GM19463 (cell line): ENCODE measurements around the gene PRDM16.

ENCODE experiments used
- ATAC-seq: cut with Tn5 transposase; IDR thresholded peaks from one replicate; pipeline ENCODE4 v1.9.1; 2021; ENCODE audit warnings: mild to moderate bottlenecking, moderate library complexity; ENCODE audit not compliant: unreplicated experiment

PRDM16 gene

GRCh38 chr1:3378411-3379208 is 309.6 kb downstream of the PRDM16 start:
- no peak for ATAC-seq

- ATAC-seq, result no peak
Measured at GRCh38 chr1:3379934-3380333, 310.9 kb downstream of the PRDM16 start.

- no peak for ATAC-seq
Measured at GRCh38 chr1:3380469-3380868, 311.5 kb downstream of the PRDM16 start.

- ATAC-seq, result no peak
Measured at GRCh38 chr1:3381901-3382300, 312.9 kb downstream of the PRDM16 start.

GRCh38 chr1:3382326-3383057 is 313.5 kb downstream of the PRDM16 start:
- ATAC-seq, result no peak

DNA sequence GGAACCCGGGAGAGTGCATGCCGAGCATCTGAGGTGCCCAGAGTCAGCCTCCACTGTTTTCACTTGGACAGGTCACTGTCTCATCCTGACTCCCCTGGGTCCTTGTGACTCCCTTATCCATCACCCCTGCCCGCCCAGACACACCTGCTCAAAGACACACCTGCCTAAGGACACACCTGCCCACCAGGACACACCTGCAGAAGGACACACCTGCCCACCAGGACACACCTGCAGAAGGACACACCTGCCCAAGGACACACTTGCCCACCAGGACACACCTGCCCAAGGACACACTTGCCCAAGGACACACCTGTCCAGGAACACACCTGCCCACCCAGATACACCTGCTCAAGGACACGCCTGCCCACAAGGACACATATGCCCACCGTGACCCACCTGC is 314.7 kb downstream of the PRDM16 start:
- no peak for ATAC-seq

DNA sequence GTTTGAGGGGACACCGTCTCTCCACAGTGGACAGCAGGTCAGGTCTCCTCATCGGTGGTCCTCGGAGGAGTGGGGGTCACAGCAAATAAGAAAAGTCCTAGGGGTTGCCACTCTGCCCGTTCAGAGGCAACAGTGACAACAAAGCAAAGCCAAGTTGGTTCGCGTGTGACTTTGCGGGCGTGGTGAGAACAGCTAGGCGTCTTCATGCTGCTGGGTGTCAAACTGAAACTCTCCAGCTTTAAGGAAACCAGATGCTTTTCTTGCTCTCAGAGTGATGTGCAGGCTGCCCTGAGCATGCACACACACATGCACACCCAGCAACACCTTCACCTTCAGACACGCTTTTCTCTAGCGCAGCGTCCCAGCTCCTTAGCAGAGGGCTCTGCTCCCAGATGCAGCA is 315.4 kb downstream of the PRDM16 start:
- no peak for ATAC-seq

GRCh38 chr1:3386205-3387002 is 317.4 kb downstream of the PRDM16 start:
- ATAC-seq, result no peak

DNA sequence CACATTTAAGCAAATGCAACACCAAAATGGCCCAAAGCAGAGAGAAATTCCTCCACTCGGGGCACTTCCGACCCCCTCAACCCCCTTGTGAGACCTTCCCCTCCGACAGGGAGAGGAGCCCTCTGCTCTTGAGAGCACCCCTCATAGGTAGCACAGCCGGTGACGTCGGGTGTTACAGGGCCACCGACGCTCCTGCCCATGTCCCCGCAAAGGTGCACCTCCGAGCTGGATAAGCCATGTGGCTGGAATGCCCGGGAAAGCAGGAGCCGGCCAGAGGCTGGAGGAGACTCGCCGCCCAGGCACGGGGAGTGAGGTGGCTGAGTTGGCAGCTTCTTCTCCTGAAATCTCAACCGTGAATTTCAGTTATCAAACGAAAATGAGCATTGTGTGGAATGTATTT is 318.4 kb downstream of the PRDM16 start:
- ATAC-seq, result no peak

DNA sequence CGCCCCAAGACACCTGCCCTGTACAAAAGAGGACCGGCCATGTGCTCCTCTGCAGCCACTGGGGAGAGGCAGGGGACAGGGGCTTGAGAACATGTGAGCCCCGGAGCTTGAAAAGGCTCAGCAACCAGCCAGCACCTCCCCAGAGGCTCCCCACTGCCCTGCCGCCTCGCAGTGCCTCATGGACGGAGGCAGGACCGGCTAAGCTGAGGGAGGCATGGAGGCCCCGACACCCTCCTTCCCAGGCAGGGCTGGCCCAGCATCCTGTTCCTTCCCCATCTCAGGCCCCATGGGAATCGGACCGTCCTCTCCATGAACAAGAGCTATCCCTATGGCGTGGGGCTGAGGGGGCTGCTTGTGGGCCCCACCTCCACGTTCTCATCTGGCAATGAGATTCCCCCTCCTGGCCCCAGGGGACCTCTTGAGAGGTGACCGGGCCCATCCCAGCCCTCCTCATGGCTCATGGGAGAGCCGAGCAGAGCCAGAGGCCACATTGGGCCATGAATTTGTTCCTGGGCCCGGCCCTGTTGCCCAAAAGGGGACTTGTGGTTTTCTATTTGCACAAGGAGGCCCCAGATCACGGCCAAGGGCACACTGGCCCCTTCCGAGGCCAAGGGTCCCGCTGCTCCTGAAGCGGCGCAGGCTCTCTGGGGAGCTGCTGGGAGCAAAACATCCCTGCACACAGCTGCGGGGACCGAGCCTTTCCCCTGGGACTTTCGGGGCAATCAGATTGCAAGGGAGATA is 320.3 kb downstream of the PRDM16 start:
- ATAC-seq, result no peak

- ATAC-seq, result no peak
Measured at GRCh38 chr1:3390291-3390690, 321.3 kb downstream of the PRDM16 start.

DNA sequence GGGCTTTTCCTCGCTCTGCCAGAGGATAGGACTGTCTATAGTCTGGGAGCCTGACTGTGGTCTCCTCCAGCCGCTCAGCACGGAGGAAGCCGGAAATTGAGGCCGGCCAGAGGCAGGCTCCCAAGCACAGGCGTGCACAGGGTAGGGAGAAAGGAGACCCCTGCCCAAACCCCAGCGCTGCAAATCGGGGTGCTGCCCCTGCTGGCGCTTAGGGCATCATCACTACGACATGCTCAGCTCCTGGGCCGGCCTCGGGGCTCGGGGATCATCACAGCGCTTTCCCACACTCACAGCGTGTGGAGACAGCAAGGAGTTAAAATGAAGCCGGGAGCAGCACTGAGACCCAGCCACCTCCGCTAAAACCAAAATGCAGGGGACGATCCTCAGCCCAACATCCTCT is 322.7 kb downstream of the PRDM16 start:
- no peak for ATAC-seq

DNA sequence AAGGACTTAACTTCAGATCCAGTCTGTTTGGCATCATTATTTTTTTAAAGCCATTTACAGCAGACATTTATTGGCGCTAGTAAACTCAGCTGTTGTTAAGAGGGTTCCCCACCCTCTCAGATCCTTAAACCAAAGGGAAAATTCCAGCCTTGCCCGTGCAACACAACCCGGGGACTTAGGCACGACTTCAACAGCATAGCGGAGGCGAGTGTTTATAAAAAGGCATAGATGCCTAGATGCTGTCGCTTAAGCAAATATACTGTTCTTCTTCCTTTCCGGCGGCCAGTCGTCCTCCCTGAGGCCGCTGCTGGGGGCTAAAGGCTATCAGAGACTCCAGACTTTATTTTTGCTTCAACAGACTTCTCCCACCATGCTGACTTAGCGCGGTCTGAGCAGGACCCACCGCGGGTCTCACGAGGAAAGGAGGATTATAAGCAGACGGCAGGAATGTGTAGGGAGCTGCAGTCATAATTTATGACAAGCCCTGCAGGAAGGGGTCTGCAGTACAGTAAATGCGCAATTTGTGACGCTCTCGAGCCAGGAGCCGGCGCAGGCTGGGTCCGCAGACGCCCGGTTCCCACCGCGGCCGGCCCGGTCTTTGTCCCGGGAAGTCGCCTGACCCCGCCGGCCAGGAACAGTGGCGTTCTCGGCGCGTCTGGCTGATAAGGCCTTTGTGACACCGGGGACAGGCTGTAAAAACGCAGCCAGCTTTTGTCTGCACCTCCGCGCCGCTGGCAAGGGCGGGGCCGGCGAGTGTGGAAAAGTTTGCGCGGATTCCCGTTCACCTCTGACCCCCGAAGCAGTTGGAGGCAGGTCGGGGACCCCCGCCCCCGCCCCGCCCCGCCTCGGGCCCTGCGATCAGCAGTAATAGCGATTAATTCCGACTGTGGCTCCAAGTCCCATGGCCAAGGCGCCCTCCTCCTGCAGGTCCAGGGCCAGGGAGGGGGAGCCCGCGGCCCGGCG is 324.3 kb downstream of the PRDM16 start:
- ATAC-seq, result no peak

GRCh38 chr1:3393987-3394920 is 325.3 kb downstream of the PRDM16 start:
- no peak for ATAC-seq

GRCh38 chr1:3396411-3396810 is 327.4 kb downstream of the PRDM16 start:
- ATAC-seq, result no peak

- no peak for ATAC-seq
Measured at GRCh38 chr1:3397311-3397710, 328.3 kb downstream of the PRDM16 start.

- ATAC-seq, result no peak
Measured at GRCh38 chr1:3398396-3399140, 329.6 kb downstream of the PRDM16 start.

DNA sequence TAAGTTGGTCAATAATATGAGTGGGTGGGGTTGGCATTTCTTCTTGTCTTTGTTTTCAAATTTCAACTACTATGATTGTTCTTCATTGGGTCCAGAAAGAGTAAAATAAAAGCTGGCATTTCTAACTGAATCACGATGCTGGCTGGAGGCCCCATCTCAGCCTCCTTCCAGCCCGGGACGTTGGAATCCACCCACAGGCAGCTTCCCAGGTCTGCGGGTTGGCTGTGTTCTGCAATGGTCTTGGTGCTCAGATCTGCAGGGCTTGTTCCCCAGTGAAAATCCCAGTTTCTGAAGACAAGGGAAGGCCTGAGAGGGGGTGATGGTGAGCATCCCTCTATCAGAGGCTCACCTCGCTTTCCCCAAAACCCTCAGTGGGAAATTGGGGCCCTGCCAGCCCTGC is 330.7 kb downstream of the PRDM16 start:
- ATAC-seq, result no peak
